GM23248 (cell line): ENCODE measurements around the gene APP. TPM values are rescaled to one million over a fixed set of nuclear protein-coding genes. Genes with fewer than 3 reads are reported as not detected.

Source experiments
- DNase-seq: peaks from one replicate; pipeline ENCODE4 v3.0.0-alpha.2; 2015
- H2AFZ ChIP-seq: fragments of 200-600 bp; sonication (generic); 2 replicates; pipeline ENCODE4 v1.6.1; 2016; ENCODE audit warnings: antibody characterized with exemption
- H3F3A ChIP-seq: fragments of 200-600 bp; sonication (generic); 2 replicates; pipeline ENCODE4 v1.6.1; 2016; ENCODE audit warnings: mild to moderate bottlenecking, antibody characterized with exemption, mixed run types; ENCODE audit not compliant: insufficient read depth
- H3K27ac ChIP-seq: fragments of 200-600 bp; sonication (generic); 2 replicates; pipeline ENCODE4 v1.5.1; 2016; ENCODE audit warnings: mild to moderate bottlenecking
- H3K27me3 ChIP-seq: fragments of 200-600 bp; sonication (generic); replicated peaks from 2 replicates; pipeline ENCODE4 v1.6.1; 2016; ENCODE audit warnings: mild to moderate bottlenecking; ENCODE audit not compliant: insufficient read depth
- H3K36me3 ChIP-seq: fragments of 200-600 bp; sonication (generic); 2 replicates; pipeline ENCODE4 v1.6.1; 2016; ENCODE audit warnings: low read depth, mild to moderate bottlenecking
- H3K4me1 ChIP-seq: fragments of 200-600 bp; sonication (generic); 2 replicates; pipeline ENCODE4 v1.6.1; 2016; ENCODE audit warnings: mild to moderate bottlenecking; ENCODE audit not compliant: insufficient read depth
- H3K4me2 ChIP-seq: fragments of 200-600 bp; sonication (generic); one replicate; pipeline ENCODE4 v1.6.1; 2016; ENCODE audit warnings: mild to moderate bottlenecking; ENCODE audit not compliant: unreplicated experiment
- H3K4me3 ChIP-seq: fragments of 200-600 bp; sonication (generic); 2 replicates; pipeline ENCODE4 v1.5.1; 2016; ENCODE audit warnings: mild to moderate bottlenecking
- H3K79me2 ChIP-seq: fragments of 200-600 bp; sonication (generic); 2 replicates; pipeline ENCODE4 v1.6.1; 2016; ENCODE audit warnings: mild to moderate bottlenecking; ENCODE audit not compliant: insufficient read depth
- H3K9ac ChIP-seq: fragments of 200-600 bp; sonication (generic); 2 replicates; pipeline ENCODE4 v1.6.1; 2016; ENCODE audit warnings: mild to moderate bottlenecking
- H3K9me2 ChIP-seq: fragments of 200-600 bp; sonication (generic); 2 replicates; pipeline ENCODE4 v1.6.1; 2016; ENCODE audit warnings: mixed run types, mild to moderate bottlenecking, moderate library complexity; ENCODE audit not compliant: insufficient read depth
- H3K9me3 ChIP-seq: fragments of 200-600 bp; sonication (generic); one replicate; pipeline ENCODE4 v1.6.1; 2017; ENCODE audit warnings: low read depth
- H4K20me1 ChIP-seq: fragments of 200-600 bp; sonication (generic); 2 replicates; pipeline ENCODE4 v1.6.0; 2016; ENCODE audit not compliant: insufficient read depth
- EZH2 ChIP-seq: fragments of 200-600 bp; sonication (generic); IDR thresholded peaks from 2 replicates; pipeline ENCODE4 v1.6.1; 2018; ENCODE audit warnings: antibody characterized with exemption, mild to moderate bottlenecking; ENCODE audit not compliant: insufficient read depth, poor library complexity, severe bottlenecking
- EZH2phosphoT487 ChIP-seq: fragments of 200-600 bp; sonication (generic); IDR thresholded peaks from 2 replicates; pipeline ENCODE4 v1.6.1; 2018; ENCODE audit warnings: antibody characterized with exemption, moderate library complexity, mild to moderate bottlenecking, low read depth; ENCODE audit not compliant: insufficient read depth
- WGBS, 2 experiments: methylation state at CpG; one replicate each; pipeline ENCODE4 v1.1.6; 2015 to 2017; ENCODE audit warnings: low lambda C conversion rate in 2 of 2, low coverage in 1 of 2; ENCODE audit errors: missing lambda C conversion rate in 2 of 2; 5-methylcytosine and 5-hydroxymethylcytosine counted together
- in situ Hi-C: fragments of 300-500 bp; cut with MboI; formaldehyde crosslinking; loops from 2 replicates; pipeline ENCODE4 v1.15.0; 2020
- polyA plus RNA-seq: library from polyadenylated mRNA; unstranded; fragments of >200 nt; fragmentation: Nextera tagmentation; extraction: Ambion mirVana; gene quantifications from 2 replicates; pipeline ENCODE4 v1.2.1, GENCODE V29; 2016
- total RNA-seq: library from RNA; depleted of rRNA; stranded (reverse); fragments of >200 nt; shearing (Covaris generic); gene quantifications from 2 replicates; pipeline ENCODE4 v1.2.3, GENCODE V29; 2014

APP gene
- total and polyA plus RNA-seq, 2 experiments from 2014 or later, result 35.0 to 292 TPM

- H3K4me2 ChIP-seq, result peak overlapping the region; percentile 16
- no peaks in the 10 kb centered on the region for H4K20me1 ChIP-seq
- no peaks in the 10 kb centered on the region for H3K27me3 ChIP-seq
- H3K9ac ChIP-seq, result no peak overlapping the region
- no peak overlapping the region for H3K4me3 ChIP-seq
- TF ChIP-seq EZH2 (no peak), EZH2phosphoT487 (no peak)
- peak overlapping the region; percentile 53 for H3K27ac ChIP-seq
- no peak overlapping the region for H2AFZ ChIP-seq
- peak; percentile 84 for DNase-seq
- no peaks in the 10 kb centered on the region for H3K9me2 ChIP-seq
- in situ Hi-C loops, result no loop called here
- peaks cover 27% of the 10 kb centered on the region; the same call in 1 of the 2 replicates for H3F3A ChIP-seq
- peaks cover 13% of the 10 kb centered on the region for H3K4me1 ChIP-seq
- no peaks in the 10 kb centered on the region for H3K79me2 ChIP-seq
- 11 to 16% methylated on average over 2 of the region's 2 CpGs for WGBS, 2 experiments
- peaks cover 7% of the 10 kb centered on the region for H3K36me3 ChIP-seq
- no peaks in the 10 kb centered on the region for H3K9me3 ChIP-seq
Observed at GRCh38 chr21:25956993-25957714, 213.4 kb downstream of the APP start.

GRCh38 chr21:25955646-25956045 lies 214.9 kb downstream of the APP start:
- TF ChIP-seq EZH2phosphoT487 (no peak), EZH2 (no peak)
- Histone ChIP-seq H3K4me3 (no peak overlapping the region), H3K27me3 (no peaks in the 10 kb centered on the region), H3F3A (peaks cover 27% of the 10 kb centered on the region; the same call in 1 of the 2 replicates), H2AFZ (no peak overlapping the region), H3K79me2 (no peaks in the 10 kb centered on the region), H3K4me2 (no peak overlapping the region), H3K27ac (no peak overlapping the region), H3K9ac (no peak overlapping the region), H4K20me1 (no peaks in the 10 kb centered on the region), H3K9me2 (no peaks in the 10 kb centered on the region), H3K36me3 (peaks cover 7% of the 10 kb centered on the region), H3K9me3 (no peaks in the 10 kb centered on the region), H3K4me1 (peaks cover 13% of the 10 kb centered on the region)
- no peak for DNase-seq
- WGBS, 2 experiments, result 99% methylated on average over 11 of the region's 11 CpGs
- in situ Hi-C loops, result no loop called here

- Histone ChIP-seq H3K27ac (no peak overlapping the region), H4K20me1 (no peaks in the 10 kb centered on the region), H3K9ac (no peak overlapping the region), H3K36me3 (peaks cover 7% of the 10 kb centered on the region), H3K27me3 (no peaks in the 10 kb centered on the region), H3F3A (peaks cover 27% of the 10 kb centered on the region; the same call in 1 of the 2 replicates), H3K4me2 (no peak overlapping the region), H3K4me3 (no peak overlapping the region), H3K4me1 (peaks cover 13% of the 10 kb centered on the region), H3K9me2 (no peaks in the 10 kb centered on the region), H2AFZ (no peak overlapping the region), H3K79me2 (no peaks in the 10 kb centered on the region), H3K9me3 (no peaks in the 10 kb centered on the region)
- DNase-seq, result no peak
- no peak for TF ChIP-seq EZH2
- no peak for TF ChIP-seq EZH2phosphoT487
- 74 to 80% methylated on average over 2 of the region's 2 CpGs for WGBS, 2 experiments
- in situ Hi-C loops, result no loop called here
Observed at GRCh38 chr21:25953659-25954058, 216.9 kb downstream of the APP start.

DNA sequence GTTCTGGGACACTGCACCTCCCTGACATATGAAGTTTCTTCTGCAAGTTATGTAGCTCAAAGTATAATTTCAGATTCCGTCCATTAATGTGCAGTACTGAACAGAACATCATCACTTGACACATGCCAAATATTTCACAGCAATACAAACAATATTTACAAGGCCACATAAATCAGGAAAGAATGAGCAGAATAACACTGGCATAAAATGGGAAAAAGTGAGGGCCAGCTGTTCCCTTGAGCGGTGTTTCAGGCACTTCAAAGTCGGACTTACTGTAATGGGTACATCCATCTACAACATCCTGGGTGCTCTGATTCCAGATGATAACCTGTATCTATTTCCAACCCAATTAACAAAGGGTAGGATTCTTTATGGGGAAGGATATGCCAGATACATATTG lies 217.4 kb downstream of the APP start:
- 94 to 96% methylated on average over 3 of the region's 3 CpGs for WGBS, 2 experiments
- H3F3A ChIP-seq, result peaks cover 27% of the 10 kb centered on the region; the same call in 1 of the 2 replicates
- H3K27me3 ChIP-seq, result no peaks in the 10 kb centered on the region
- no peak overlapping the region for H3K4me2 ChIP-seq
- no peaks in the 10 kb centered on the region for H3K79me2 ChIP-seq
- TF ChIP-seq EZH2, result no peak
- no peak for TF ChIP-seq EZH2phosphoT487
- no peak for DNase-seq
- no peaks in the 10 kb centered on the region for H4K20me1 ChIP-seq
- H3K9me2 ChIP-seq, result no peaks in the 10 kb centered on the region
- no peaks in the 10 kb centered on the region for H3K9me3 ChIP-seq
- no peak overlapping the region for H3K4me3 ChIP-seq
- no peak overlapping the region for H2AFZ ChIP-seq
- no peak overlapping the region for H3K27ac ChIP-seq
- H3K4me1 ChIP-seq, result peaks cover 13% of the 10 kb centered on the region
- peaks cover 7% of the 10 kb centered on the region for H3K36me3 ChIP-seq
- no peak overlapping the region for H3K9ac ChIP-seq
- in situ Hi-C loops, result no loop called here
